Measurements from ENCODE around the gene DLGAP1.

DNA sequence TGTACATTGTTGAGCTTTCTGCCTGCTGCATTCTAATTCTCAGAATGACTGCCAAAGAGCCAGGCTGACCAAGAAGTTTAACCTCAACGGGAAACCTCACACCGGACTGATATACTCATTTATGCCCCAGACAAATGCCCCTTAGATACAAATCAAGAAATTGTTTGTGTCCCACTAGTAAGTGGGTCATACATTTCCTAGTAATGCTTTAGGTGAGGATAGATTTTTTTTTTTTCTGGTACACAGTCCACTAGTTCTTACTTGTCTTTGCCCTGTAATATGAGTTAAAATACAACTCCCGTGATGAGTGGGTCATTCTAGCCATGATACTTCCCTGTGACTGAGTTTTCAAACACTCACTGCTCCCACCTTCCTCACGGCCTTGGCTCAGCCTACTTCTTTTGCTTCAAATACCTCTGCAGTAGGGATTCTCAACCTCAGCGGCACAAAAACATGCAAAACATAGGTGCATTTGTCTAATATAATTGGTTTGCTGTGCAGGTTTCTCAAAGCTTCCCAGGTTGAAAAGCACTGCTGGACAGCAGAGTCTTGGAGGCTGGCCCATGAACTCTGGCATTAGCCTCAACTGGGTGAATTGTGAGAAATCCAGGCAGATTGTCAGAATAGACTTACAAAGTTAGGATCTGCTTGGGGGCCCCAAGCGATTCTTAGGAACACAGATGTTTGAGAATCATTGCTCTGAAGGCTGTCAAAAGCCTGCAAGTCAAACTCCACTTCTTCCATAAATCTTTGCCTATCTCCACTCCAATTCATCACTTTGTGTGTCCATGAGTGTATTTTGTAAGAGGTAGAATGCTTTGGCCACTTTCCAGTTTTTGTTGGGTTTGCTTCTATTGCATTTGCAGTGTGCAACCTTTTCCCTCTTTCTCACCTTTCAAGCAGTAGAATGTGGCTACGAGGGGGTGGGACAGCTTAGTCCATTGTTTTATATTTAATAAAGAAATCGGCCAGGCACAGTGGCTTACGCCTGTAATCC, 969.7 kb downstream of the DLGAP1 start:
- TF ChIP-seq, protein P1, sequence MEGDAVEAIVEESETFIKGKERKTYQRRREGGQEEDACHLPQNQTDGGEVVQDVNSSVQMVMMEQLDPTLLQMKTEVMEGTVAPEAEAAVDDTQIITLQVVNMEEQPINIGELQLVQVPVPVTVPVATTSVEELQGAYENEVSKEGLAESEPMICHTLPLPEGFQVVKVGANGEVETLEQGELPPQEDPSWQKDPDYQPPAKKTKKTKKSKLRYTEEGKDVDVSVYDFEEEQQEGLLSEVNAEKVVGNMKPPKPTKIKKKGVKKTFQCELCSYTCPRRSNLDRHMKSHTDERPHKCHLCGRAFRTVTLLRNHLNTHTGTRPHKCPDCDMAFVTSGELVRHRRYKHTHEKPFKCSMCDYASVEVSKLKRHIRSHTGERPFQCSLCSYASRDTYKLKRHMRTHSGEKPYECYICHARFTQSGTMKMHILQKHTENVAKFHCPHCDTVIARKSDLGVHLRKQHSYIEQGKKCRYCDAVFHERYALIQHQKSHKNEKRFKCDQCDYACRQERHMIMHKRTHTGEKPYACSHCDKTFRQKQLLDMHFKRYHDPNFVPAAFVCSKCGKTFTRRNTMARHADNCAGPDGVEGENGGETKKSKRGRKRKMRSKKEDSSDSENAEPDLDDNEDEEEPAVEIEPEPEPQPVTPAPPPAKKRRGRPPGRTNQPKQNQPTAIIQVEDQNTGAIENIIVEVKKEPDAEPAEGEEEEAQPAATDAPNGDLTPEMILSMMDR (conservative IDR thresholded peaks at IDR 0.05 in 1 of 2, IDR thresholded peaks at IDR 0.05 in 1 of 2; ENCODE audit: extremely low read depth in 1 of 2, insufficient read depth in 1 of 2, low read depth in 1 of 2, low read length in 2 of 2): no peak
- TF ChIP-seq EZH2 (IDR thresholded peaks at IDR 0.05; ENCODE audit: borderline replicate concordance, low read length): no peak
